Small intestine (tissue), 7 donors: ENCODE measurements around the gene SPRYD7. TPM values are rescaled to one million over a fixed set of nuclear protein-coding genes. Genes with fewer than 3 reads are reported as not detected.

ENCODE experiments used
- DNase-seq, 2 donors: peaks; one replicate each; pipeline versions ENCODE4 v3.0.0 to v3.0.0-alpha.2; 2013
- FAIRE-seq: peaks from 2 replicates; lab custom pipeline; 2012; peaks lifted over from hg19 to GRCh38; lab: Jason Lieb, UNC
- H3K27ac ChIP-seq, 3 donors: one replicate each; pipeline ENCODE4 v1.5.1; 2013; ENCODE audit warnings: low read length in 2 of 3, mild to moderate bottlenecking in 2 of 3, control low read depth in 1 of 3, inconsistent platforms in 1 of 3, low read depth in 1 of 3, moderate library complexity in 1 of 3
- H3K27me3 ChIP-seq, 3 donors: one replicate each; pipeline ENCODE4 v1.6.1; 2013; ENCODE audit warnings: low read length in 3 of 3, inconsistent platforms in 1 of 3; ENCODE audit not compliant: control insufficient read depth in 3 of 3, insufficient read depth in 3 of 3
- H3K36me3 ChIP-seq, 3 donors: one replicate each; pipeline ENCODE4 v1.6.1; 2013; ENCODE audit warnings: low read length in 3 of 3, inconsistent platforms in 1 of 3, low read depth in 1 of 3, mild to moderate bottlenecking in 1 of 3, moderate library complexity in 1 of 3; ENCODE audit not compliant: control insufficient read depth in 3 of 3, insufficient read depth in 2 of 3
- H3K4me1 ChIP-seq, 3 donors: one replicate each; pipeline ENCODE4 v1.6.1; 2013; ENCODE audit warnings: low read length in 2 of 3, inconsistent platforms in 1 of 3, low read depth in 1 of 3, mild to moderate bottlenecking in 1 of 3, moderate library complexity in 1 of 3; ENCODE audit not compliant: control insufficient read depth in 3 of 3, insufficient read depth in 2 of 3
- H3K4me3 ChIP-seq, 3 donors: one replicate each; pipeline ENCODE4 v1.5.1; 2013; ENCODE audit warnings: low read length in 3 of 3, control low read depth in 1 of 3, inconsistent platforms in 1 of 3, low read depth in 1 of 3, mild to moderate bottlenecking in 1 of 3, moderate library complexity in 1 of 3
- H3K9me3 ChIP-seq, 2 donors: one replicate each; pipeline ENCODE4 v1.6.1; 2013; ENCODE audit warnings: low read depth in 1 of 2, low read length in 1 of 2; ENCODE audit not compliant: control insufficient read depth in 2 of 2, insufficient read depth in 1 of 2
- WGBS, 3 donors: extraction: QIAGEN DNeasy Blood & Tissue Kit; methylation state at CpG; one replicate each; pipeline ENCODE4 v1.1.7; 2013; 5-methylcytosine and 5-hydroxymethylcytosine counted together
- polyA plus RNA-seq, 4 donors: library from polyadenylated mRNA; stranded (reverse) in 3 of 4; unstranded in 1 of 4; fragments of 200-250 nt in 3 of 4; fragments of 120-200 nt in 1 of 4; gene quantifications; one replicate each; pipeline versions ENCODE4 v1.2.1 to v1.2.3, GENCODE V29; 2013
- donor health status: healthy with polysubstance abuse.
- donor health status: control.
- donor health status: control.
- donor health status: Bipolar disorder and iron deficiency.
- donor health status: healthy.

The SPRYD7 gene
- polyA plus RNA-seq, 4 donors = 7.0 to 11.9 (median 7.7) TPM

DNA sequence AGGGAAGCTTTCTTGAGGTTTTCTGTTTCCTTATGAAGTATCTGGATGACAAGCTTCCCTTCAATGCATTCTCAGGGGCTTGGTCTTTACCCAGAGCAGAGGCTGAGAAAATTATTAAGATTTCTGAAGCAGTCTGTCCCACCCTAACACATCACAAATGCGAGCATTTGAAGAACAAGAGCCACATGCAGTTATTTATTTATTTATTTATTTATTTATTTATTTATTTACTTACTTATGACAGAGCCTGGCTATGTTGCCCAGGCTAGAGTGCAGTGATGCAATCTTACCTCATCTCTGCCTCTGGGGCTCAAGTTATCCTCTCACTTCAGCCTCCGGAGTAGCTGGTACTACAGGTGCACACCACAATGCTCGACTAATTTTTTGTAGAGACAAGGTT is 38.4 kb downstream of the SPRYD7 start:
- Histone ChIP-seq H3K27me3 (no peaks in the 10 kb centered on the region), H3K4me3 (no peak overlapping the region), H3K27ac (no peak overlapping the region), H3K36me3 (no peaks in the 10 kb centered on the region), H3K9me3 (no peaks in the 10 kb centered on the region), H3K4me1 (no peaks in the 10 kb centered on the region)
- 80 to 92% (median 85%) methylated on average over 3 of the region's 3 CpGs for WGBS, 3 donors
- DNase-seq (no peak), FAIRE-seq (no peak)

DNA sequence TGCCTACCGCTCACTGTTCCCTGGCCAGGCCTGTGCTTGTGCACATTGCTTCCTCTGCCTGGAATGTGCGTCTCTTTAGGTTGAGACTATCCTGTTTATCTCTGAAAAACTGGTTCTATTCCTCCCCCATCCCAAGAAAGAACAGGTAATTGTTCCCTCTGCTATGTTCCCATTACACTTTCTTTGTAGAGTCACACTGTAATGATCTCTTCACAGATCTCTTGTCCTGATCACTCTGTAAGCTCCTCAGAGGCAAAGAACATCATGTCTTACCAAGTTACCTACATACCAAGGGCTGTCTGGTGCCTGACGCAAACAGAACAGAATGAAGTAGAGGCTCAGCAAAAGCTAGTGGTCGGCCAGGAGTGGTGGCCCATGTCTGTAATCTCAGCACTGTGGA is 40.3 kb downstream of the SPRYD7 start:
- H3K27me3 ChIP-seq = no peaks in the 10 kb centered on the region
- DNase-seq (no peak), FAIRE-seq (no peak)
- no peak overlapping the region for H3K27ac ChIP-seq
- no peak overlapping the region for H3K4me3 ChIP-seq
- H3K4me1 ChIP-seq = no peaks in the 10 kb centered on the region
- 91 to 92% (median 91%) methylated on average over 4 of the region's 4 CpGs for whole genome bisulfite sequencing, 3 donors
- H3K9me3 ChIP-seq = no peaks in the 10 kb centered on the region
- H3K36me3 ChIP-seq = no peaks in the 10 kb centered on the region

DNA sequence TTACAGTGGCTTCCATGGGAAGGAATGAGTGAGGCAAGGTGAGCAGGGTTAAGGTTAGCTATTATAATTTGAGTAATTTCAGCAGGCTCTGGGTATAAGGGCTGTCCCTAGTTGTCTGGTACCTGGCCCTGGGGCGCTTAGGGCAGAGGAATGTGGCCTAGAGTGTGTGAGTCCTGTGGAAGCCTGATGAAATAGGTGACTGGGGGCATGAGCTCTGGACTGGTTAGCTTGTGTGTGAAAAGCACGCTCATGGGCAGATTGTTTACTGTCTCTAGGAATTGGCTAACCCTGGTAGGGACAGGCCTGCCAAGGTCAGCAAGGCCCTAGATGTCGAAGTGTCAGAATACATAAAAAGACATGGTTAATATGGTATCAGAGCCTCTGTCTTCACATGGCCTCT is 42.5 kb downstream of the SPRYD7 start:
- no peaks in the 10 kb centered on the region for H3K27me3 ChIP-seq
- H3K9me3 ChIP-seq = no peaks in the 10 kb centered on the region
- 91 to 93% (median 93%) methylated on average over 3 of the region's 3 CpGs for WGBS, 3 donors
- no peak for FAIRE-seq
- H3K4me3 ChIP-seq = no peak overlapping the region
- no peak overlapping the region for H3K27ac ChIP-seq
- DNase-seq = no peak
- H3K4me1 ChIP-seq = no peaks in the 10 kb centered on the region
- H3K36me3 ChIP-seq = no peaks in the 10 kb centered on the region

DNA sequence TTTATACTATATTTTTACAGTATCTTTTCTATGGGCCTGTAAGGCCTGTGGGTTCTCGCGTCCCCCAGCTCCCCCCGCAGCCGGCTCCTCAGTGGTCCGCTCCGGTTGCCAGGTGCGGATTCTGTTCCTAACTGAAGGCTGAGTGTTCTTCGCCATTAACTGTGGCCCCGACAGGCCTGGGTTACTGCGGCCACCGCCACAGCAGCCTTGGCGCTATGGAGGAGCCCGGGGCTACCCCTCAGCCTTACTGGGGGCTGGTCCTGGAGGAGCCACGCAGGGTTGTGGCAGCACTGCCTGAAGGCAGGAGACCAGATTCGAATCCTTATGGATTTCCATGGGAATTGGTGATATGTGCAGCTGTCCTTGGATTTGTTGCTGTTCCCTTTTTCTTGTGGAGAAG is 45.8 kb downstream of the SPRYD7 start:
- DNase-seq = no peak
- Histone ChIP-seq H3K36me3 (no peaks in the 10 kb centered on the region), H3K4me1 (no peaks in the 10 kb centered on the region), H3K4me3 (no peak overlapping the region), H3K27ac (no peak overlapping the region), H3K9me3 (peaks cover 0 to 4% of the 10 kb centered on the region in 2 donors), H3K27me3 (no peaks in the 10 kb centered on the region)
- WGBS, 3 donors = 92 to 98% (median 92%) methylated on average over 15 of the region's 15 CpGs
- no peak for FAIRE-seq

DNA sequence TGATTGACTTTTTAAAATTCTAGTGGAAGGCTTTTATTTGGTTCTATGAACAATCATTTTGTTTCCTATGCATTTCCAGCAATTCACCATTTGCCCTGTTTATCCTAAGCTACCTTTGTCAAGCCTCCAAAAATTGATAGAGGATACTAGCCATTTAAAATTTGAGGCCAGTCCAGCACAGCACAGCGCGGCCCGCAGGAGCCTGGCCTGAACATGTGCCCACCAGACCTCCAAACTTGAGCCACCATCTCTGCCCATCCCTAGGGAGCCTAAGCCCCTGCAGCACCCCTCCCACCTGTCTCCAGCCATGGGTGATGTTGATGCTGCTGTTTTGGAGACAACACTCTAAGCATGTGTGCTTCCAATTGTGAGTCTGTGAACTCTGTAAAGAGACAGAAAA is 57.5 kb downstream of the SPRYD7 start:
- Histone ChIP-seq H3K4me3 (no peak overlapping the region), H3K9me3 (peaks cover 0 to 34% of the 10 kb centered on the region in 2 donors), H3K27ac (no peak overlapping the region), H3K36me3 (no peaks in the 10 kb centered on the region), H3K4me1 (no peaks in the 10 kb centered on the region), H3K27me3 (no peaks in the 10 kb centered on the region)
- 94 to 98% (median 97%) methylated on average over 3 of the region's 3 CpGs for WGBS, 3 donors
- DNase-seq = no peak
- FAIRE-seq = no peak

DNA sequence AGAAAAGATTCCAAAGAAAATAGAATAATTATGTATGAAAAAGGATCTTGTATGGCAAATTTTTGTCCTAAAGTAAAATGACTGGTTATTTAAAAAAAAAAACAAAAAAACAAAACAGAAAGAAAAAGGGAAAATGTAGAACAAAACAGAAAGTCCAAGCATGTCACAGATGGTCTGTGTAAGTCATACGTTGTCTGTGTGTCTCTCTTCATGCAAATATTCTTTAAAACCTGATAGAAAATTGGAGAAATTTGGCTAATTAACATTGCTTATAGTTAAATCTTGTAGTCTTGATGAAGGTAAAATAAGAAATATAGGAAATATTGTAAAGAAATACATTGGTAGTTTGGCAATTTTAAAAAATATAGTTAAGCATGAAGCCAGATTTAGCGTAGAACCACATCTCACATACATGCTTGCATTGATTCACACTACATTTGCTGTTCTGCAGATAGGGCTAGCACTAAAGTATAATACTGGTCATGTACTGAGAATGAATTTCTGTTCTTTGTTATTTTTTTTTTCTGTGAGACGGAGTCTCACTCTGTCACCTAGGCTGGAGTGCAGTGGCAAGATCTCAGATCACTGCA is 58.4 kb downstream of the SPRYD7 start:
- H3K4me1 ChIP-seq = no peaks in the 10 kb centered on the region
- no peaks in the 10 kb centered on the region for H3K27me3 ChIP-seq
- 77 to 92% (median 91%) methylated on average over 3 of the region's 3 CpGs for WGBS, 3 donors
- peaks cover 0 to 34% of the 10 kb centered on the region in 2 donors for H3K9me3 ChIP-seq
- no peak overlapping the region for H3K27ac ChIP-seq
- no peak overlapping the region for H3K4me3 ChIP-seq
- H3K36me3 ChIP-seq = no peaks in the 10 kb centered on the region
- DNase-seq (no peak), FAIRE-seq (peak; percentile 84)

DNA sequence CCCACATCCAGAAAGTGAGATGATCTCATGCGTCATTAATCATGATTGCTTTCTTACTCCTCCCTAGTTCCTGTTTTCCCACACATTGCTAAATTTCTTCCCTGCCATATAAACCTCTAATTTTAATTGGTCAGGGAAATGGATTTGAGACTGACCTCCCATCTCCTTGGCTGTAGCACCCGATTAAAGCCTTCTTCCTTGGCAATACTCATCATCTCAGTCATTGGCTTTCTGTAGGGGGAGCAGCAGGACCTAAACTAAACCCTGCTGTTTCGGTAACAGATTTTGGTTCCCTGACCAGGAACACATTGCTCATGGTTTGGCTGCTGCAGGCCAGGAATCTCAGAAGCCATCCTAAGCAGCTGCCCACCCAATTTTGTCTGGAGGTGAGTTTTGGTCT is 61.7 kb downstream of the SPRYD7 start:
- H3K9me3 ChIP-seq = peaks cover 0 to 28% of the 10 kb centered on the region in 2 donors
- no peak for FAIRE-seq
- no peaks in the 10 kb centered on the region for H3K36me3 ChIP-seq
- H3K4me3 ChIP-seq = no peak overlapping the region
- WGBS, 3 donors = 93 to 94% (median 94%) methylated on average over 3 of the region's 3 CpGs
- no peak overlapping the region for H3K27ac ChIP-seq
- DNase-seq = no peak
- H3K27me3 ChIP-seq = no peaks in the 10 kb centered on the region
- H3K4me1 ChIP-seq = no peaks in the 10 kb centered on the region

DNA sequence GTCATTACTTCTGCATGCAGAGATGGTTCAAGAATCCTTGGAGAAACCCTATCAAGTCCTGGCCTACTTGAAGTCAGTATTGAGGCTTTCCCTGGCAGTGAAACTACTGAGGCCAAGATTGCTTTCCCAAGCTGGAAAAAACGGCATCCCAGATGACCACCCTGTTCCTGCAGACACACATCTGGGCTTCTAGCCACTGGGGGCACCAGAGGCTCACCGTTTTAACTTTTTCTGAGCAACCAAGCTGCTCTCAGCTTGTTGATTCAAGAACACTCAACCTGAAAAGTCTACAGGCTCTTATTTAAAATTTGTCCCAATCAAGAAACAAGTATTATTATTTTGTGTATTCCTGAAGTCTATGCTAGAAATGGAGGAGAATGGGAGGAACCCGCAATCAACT is 66.6 kb downstream of the SPRYD7 start:
- Histone ChIP-seq H3K27ac (no peak overlapping the region), H3K27me3 (no peaks in the 10 kb centered on the region), H3K36me3 (no peaks in the 10 kb centered on the region), H3K9me3 (peaks cover 0 to 2% of the 10 kb centered on the region in 2 donors), H3K4me1 (no peaks in the 10 kb centered on the region), H3K4me3 (no peak overlapping the region)
- FAIRE-seq (no peak), DNase-seq (peak in 1 of 2 donors; percentile 30)
- 48 to 51% (median 50%) methylated on average over 3 of the region's 3 CpGs for WGBS, 3 donors

DNA sequence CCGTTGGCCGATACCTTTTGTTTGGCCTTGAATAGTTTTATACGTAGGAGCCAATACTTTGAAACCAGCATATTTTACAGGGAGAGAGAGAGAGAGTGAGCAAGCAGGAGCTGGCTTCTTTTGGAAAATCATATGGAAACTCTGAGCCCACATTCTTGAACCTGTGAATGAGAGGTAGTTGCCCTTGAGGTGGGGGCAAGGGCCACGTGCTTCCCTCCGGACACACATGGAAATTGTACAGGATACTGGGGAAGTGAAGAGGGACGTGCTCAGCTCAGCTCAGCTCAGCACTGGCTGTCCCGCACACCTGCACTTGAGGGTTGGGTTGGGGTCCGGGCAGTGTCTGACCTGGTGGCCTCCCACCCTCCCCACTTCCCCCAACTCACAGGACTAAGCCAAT is 68.3 kb downstream of the SPRYD7 start:
- Histone ChIP-seq H3K4me3 (no peak overlapping the region), H3K36me3 (no peaks in the 10 kb centered on the region), H3K9me3 (no peaks in the 10 kb centered on the region), H3K4me1 (no peaks in the 10 kb centered on the region), H3K27me3 (no peaks in the 10 kb centered on the region), H3K27ac (no peak overlapping the region)
- 78 to 86% (median 84%) methylated on average over 8 of the region's 8 CpGs for WGBS, 3 donors
- FAIRE-seq (no peak), DNase-seq (no peak)
